ENCODE results near the gene ARHGEF7.

The ARHGEF7 gene

DNA sequence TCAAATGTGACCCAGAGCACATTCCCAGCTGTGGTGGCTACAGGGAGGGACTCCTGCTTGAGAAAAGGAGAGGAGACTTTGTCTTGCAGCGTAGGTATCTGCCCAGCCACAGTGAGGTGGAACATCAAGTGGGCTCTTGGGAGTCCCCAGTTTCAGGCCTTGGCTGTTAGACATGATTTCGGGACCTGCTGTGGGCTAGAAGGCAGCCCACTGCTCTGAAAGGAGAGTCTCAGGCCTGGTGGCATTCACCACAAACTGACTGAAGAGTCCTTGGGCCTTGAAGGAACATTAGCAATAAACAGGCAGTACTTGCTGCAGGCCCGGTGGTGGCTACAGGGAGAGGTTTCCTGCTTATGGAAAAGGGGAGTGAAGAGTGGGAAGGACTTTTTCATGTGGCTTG is 143.5 kb downstream of the ARHGEF7 start:
- DNase-seq: no peak

DNA sequence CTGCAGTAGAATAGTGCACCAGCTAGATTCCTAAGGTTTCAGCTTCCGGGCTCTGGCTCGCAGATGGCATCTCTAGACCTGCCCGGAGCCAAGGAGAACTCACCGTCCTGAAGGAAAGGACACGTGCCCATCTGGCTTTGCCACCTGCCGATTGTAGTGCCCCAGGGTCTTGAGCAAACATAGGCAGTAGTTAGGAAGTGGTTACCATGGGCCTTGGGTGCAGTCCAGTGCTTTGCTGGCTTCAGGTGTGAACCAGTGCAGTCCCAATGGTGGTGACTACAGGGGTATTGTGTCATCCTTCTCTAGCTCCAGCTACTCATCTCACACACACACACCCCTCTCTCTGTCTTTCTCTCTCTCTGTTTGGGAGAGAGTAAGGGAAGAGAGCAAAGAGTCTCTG is 143.9 kb downstream of the ARHGEF7 start:
- no peak for DNase-seq

DNA sequence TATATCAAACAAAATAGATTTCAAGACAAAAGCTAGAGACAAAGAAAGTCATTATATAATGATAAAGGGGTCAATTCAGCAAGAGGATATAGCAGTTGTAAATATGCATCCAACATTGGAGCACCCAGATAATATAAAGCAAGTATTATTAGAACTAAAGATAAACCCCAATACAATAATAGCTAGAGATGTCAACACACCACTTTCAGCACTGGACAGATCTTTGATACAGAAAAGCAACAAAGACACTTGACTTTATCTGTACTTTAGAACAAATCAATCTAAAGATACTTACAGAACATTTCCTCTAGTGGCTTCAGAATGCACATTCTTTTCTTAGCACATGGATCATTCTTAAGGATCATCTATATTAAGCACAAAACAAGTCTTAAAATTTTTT is 146.2 kb downstream of the ARHGEF7 start:
- no peak for DNase-seq

DNA sequence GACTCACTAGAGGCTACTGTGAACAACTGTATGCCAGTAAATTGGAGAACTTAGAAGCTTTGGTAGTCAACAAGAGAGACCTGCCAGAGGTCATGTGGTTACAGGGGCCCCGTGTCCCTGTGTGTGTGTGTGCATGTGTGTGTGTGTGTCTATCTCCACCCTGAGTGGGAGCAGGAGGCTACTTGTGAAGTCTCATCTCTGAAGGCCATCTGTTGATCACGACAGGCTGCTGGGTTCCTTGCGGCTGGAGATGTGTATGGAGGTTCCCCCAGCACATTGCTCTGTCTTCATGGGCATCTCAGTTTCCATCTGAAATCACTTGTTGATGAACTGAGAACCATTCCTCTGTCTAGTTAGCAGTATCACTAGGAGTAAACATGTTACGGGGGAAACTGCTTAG is 147.2 kb downstream of the ARHGEF7 start:
- DNase-seq: no peak

DNA sequence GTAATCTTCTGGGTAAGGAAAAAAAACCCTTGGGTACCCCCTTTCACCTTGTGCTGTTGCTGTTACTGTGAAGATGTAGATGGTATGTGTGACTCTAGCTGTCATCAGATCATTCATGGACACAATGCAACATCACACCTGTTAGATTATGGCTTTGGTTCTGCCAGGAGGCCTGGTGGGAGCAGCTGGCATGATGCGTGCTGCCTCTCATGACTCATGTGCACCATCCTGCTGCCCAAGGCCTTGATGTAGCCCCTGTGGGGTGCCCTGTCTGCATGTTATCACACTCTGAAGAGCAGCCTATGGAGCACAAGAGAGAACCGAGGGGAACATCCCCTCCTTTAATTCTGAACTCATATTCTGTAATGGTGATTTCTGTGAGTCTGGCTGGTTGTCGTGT is 147.6 kb downstream of the ARHGEF7 start:
- DNase-seq: no peak

DNA sequence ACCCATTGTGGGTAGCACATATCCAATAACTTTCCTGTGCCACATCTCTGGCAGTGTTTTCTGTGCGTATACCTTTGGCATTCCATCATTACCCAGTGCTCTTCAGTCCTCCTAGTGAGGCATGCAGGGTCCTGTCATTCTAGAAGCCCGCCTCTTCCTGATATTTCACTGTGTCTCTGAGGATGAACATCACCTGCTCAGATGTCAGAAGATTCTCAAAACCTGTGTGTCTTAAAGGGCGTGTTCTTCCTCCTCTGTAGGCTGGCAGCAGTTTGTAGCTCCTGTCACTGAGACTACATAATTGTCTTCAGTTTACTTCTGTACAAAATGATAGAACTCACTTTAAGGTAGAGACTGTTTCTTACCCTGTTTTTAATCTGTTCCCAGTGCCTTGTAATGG is 148.5 kb downstream of the ARHGEF7 start:
- no peak for DNase-seq

DNA sequence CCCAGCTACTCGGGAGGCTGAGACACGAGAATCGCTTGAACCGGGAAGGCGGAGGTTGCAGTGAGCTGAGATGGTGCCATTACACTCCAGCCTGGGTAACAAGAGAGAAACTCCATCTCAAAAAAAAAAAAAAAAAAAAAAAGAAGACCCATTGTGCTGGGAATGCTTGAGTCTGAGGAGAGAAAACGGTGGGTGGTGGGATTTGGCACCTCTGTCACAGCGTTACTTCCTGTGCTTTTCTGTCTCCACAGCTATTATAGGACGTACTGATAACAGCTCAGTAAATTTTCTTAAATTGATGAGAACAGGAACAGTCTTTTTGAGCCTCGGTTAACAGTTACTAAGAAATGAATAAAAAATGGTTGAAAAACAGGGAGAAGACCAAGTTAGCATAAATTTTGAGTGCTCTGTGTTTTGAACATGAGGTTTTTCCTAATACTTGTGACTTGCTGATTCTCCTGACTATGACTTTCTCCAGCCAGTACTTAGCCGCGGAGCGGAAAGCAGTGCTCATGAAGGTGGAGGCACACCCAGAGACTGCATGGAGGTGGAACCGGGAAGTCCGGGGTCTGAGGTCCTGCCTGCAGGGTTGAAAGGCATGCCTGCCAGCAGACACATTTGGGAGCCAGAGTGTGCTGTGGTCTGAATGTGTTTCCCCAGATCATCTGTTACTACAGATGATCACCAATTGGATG is 150.0 kb downstream of the ARHGEF7 start:
- DNase-seq: no peak

DNA sequence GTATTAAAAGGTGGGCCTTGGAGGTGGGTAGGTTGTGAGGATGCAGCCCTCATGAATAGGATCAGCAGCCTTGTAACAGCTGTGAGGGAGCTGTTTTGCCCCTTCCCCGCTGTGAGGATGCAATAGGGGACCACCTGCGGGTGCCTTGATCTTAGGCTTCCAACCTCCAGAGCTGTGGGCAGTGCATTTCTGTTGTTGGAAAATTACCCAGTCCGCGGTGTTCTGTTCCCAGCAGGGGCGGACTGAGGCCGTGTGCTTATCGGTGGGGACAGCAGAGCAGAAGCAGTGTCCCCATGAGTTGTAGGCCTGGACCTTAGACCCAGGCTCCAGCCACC is 150.6 kb downstream of the ARHGEF7 start:
- no peak for DNase-seq

DNA sequence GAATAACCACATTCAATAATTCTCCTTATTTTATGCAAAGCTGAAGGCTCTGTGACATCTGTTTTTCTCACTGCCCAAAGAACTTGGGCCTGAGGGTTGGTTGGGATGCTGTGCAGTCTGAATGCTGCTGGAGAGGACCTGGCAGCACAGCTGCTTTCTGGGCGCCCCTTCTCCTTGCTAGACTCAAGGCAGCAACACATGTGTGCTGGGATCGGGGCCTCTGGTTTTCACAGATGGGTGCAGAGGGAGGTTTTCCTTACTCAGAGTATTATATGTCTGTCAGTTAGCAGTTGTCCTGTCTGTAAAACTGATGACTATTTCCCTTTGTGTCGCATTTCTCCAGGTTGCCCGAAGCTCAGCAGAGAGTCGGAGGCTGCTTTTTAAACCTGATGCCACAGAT is 152.1 kb downstream of the ARHGEF7 start:
- DNase-seq: no peak

DNA sequence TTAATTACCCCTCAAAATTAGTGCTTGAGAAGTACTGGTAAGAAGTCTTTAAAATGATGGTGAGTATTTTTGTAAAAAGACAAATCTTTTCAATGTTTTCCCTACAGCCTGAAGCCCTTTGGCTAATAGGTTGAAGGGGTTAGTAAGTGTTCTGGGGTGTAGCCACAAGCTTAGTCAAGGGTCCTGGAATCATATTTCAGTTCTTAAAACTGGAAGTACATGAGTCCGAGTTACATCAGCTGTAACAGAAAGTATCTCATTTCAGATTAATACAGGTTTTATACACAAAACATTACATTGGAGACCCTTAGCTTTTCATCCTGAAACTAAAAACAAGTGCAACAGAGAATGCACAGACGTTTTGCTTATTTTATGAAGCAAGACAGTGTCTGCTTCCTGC is 152.7 kb downstream of the ARHGEF7 start:
- DNase-seq: no peak

DNA sequence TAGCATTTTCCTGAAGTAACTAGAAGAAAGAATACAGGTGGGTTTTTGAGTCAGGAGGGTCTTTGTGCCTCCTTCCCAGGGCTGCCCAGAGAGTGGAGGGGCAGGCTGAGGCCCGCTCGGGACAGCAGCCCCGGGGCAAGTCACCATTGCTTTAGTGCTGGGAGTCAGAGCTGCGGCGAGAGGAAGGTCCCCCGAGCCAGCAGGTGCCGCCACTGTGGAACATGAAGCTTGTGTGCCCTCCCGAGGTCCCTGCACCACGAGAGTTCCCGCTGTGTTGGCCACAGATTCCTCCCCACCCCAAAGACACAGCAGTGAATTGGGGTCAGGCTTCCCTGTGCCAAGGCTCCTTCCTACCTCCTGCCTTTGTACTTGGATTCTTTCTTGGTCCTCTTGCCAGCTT is 154.4 kb downstream of the ARHGEF7 start:
- DNase-seq: no peak

DNA sequence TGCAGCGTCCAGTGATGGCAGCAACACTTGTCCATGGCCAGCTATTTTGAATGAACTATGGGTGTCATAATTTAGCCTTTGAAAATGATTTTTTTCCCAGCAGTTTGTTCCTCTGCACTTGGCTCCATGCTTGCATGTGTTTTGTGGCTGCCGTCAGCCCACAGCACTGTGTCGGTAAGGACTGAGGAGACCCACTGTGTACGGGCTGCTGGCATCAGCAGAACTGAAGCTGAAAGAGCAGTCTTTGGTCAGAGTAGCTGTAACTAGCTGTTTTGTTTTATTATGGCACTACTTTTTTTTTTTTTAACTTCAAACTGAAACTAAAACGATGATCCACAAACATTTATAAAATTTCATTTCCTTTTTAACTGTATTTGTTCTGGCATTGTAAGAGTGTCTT is 155.0 kb downstream of the ARHGEF7 start:
- no peak for DNase-seq

DNA sequence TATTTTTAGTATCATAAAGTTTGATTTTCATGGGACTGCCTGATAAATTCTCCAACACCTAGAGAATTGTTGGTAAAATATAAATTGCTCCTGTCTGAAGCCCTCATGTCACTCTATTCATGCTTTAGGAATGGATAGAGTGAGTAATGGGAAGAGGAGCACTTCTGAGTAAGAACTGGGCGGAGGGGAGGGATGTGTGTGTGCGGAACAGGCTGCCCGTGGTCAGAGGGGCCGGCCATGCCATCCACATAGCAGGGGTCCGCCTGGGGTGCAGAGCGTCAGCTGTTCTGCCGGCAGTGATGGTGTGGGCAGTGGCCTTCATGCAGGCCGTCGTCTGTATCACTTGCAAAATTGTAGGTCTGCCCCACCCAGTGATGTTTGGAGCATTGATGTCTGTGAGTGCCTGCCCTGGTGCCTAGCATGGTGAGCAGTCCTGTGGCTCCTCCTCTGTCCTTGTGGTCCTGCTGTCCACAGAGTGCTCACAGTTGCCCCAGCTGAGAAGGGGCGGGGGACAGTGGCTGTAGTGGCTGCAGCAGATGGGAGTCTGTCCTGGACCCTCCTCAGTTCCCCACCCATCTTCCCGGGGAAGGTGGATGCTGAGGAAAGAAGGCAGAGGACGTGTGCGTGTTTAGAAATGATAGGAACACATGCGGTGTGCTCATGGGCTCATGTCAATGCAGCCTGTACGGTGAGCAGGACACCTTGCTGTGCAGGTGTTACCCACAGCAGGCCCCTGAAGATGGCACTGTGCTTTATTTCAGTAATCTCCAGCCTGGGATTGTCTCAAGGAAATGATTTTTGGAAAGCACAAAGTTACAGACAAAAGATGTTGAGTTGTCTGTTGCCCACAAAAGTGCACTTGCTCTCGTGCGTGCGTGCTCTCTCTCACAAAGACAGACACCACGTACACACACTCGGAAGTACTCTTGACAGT is 155.9 kb downstream of the ARHGEF7 start:
- no peak for DNase-seq

DNA sequence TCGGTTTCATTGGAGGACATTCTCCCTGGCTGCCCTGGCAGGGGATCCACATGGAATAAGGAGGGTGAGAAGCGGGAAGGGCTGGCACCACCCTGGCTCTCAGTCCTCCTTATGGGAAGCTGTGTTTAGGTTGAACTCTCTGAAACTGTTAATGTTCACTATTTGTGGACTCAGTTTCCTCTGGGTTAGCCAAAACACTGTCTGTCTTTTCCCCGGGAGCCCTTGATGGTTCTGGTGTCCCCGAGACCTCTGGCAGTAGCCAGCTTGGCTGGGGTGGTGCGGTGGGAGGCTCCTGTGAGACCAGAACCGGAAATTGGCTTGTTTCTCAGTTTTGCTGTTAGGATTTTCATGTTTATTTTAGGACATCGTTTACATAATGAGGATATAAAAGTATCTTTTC is 157.0 kb downstream of the ARHGEF7 start:
- no peak for DNase-seq

DNA sequence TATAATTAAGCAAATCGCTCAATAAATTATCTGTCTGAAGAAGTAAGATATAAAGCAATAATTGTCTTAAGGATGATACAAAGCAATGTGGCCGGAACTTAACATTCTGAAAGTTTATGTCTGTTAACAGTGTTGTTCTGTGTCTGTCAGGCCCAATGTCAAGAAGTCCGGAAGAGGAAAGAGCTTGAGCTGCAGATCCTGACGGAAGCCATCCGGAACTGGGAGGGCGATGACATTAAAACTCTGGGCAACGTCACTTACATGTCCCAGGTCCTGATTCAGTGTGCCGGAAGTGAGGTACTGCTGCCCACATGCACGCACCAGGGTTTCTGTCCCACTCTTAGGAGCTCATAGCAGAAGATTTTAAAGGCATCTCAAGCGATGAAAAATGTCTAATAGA is 160.3 kb downstream of the ARHGEF7 start:
- no peak for DNase-seq

DNA sequence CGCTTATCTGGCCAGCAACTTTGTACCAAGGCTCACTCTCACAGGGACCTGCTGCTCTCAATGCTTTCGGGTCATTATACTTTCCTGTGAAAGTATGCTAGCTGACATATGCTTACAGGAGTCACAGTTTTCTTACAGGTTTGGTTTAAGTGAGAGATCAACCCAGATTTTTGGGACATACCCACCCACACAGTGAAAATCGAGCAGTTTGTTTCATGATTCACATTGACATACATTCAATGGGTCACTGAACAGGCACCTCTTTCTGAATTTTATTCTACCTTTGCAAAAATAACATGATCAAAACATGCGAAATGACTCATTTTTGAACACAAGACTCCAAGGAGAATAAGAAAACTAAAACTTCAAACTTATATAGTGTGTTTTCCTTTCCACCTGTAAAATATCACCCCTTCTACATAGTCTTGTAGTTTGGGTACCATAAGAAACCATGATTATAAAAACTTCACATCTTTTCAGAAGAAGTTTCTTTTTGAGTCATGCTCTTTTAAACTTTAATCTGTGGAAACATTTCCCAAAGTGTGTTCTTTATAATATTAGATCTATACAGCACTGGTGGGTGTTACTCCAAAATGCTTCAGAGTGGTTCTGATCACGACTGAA is 161.0 kb downstream of the ARHGEF7 start:
- no peak for DNase-seq

DNA sequence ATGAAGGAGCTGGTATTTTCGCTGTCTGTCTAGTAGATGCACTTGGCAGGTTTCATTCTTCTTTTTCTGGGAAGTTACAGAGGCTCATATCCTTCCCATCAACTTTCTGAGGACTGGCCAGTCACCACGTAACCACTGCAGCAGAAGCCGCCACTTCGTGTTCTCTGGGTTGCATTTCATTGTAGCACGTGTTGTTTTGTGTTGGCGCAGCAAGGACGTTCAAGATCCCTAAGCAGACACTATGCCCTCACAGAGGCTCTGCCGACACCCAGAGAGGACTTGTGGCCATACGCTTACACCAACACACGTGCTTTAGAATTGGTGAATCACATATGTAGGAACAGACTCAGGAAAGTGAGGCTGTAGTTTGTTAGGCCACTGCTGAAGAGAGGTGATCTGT is 163.1 kb downstream of the ARHGEF7 start:
- DNase-seq: no peak

DNA sequence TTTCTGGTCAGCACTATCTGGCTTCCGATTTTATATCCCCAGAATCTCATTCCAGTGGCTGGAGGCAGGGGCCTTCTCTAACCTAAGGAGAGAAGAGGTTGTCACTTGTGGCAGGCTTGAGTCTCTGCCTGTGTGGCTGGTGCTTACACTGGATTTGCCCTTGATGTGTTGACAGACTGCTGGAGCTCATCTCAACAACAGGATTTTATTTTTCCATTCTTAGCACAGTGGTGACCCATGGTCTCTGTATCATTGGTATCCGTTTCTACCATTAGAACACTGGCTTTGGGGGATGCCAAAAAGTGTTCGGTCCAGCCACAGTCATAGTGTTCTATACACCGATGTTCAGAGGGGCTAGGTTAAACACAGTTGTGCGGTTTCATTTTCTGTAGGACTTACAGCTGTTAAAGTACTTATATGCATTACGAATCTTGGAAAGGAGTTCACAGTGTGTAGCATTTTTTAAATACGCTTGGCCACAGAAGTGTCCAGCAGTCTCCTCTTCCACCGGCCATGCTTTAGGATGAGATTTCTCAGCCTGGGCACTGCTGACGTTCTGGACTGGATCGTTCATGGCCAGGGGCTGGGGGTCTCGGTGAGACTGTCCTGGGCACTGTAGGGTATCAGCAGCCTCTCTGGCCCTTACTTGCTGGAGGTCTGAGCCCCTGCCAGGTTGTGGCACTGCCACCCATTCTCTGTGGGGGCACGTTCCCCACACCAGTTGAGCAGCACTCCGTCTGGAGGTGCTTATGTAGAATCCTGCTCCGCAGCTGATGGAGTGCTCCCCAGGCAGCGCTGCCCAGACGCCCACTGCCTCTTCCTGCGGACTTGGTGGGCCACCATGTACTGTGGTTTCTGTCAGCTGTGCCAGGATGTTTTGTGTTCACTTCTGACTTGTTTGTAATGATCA is 163.9 kb downstream of the ARHGEF7 start:
- DNase-seq: no peak

DNA sequence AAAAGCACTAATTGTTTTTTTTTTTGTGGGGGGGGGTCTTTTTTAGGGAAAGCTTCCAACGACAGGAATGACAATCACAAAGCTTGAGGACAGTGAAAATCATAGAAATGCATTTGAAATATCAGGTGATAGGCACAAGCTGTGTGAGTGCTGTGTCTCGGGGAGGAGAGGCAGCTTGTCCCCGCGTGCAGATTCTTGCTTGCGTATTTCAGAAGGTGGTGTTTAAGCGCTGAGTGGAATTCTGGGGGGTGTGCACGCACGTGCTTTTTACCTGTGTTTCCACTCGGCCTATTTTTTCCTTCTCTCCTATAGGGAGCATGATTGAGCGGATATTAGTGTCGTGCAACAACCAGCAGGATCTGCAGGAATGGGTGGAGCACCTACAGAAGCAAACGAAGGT is 165.1 kb downstream of the ARHGEF7 start:
- DNase-seq: no peak

DNA sequence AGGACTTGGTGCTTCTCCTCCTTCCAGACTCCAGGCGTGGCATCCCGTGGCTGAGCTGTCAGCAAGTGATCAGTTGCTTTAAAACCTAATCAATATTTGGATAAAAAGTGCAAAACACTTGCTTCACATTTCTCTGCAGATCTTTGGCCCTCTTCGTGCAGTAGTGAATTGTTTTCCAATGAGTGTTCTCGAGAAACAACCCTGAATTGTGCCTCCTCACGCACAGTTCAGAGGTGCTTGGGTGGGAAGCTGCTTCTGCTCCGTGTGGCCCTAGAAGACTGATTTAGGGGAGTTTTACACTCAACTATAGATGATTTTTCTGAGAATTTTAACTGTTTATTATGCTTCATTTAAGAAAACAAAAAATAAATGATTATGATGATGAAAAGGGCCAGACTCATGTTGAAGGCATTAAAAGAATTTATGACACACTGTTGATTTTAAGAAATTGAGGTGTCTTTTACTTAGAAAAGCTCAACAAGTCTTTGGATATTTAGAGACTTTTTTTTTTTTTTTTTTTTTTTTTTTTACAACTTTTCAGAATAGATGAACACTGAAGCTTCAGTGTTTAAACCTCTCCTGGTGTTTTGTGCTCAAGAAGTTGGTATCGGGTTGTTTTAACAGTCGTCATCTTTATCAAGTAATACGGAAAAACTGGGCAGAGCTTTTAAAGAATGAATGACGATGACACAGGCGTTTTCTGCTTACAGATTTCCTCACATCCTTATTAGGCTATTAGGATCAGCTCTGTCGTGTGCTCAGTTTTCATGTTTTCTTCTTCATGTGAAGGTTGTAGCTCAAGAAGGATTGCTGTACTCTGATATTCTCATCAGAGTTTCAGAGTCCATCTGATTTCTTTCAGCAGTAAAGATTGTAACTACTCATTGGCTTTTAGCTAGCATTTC is 165.8 kb downstream of the ARHGEF7 start:
- no peak for DNase-seq

DNA sequence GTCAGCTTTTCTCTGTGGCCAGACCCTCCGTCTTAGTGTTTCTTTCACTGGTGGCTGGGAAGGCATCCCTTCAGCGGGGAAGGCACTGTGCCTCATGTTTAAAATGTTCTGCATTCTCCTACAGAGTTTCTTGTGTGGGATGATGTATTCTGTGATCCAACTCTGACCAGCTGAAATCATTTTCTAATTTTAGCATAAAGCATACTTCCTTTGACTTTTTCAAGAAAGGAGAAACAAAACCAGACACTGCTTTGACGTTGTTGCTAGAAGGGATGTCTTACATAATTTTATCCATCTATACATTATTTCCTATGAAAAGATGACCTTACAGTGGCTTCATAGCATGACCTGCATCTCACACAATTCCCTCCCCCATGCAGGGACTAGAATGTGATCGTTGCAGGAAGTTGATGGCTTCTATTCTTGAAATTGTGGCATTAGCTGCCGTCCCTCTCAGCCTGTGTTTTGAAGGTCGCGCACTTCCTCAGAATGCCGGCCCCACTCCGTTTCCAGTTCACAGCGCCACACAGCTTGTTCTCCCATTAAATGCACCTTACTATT is 166.7 kb downstream of the ARHGEF7 start:
- DNase-seq: no peak

DNA sequence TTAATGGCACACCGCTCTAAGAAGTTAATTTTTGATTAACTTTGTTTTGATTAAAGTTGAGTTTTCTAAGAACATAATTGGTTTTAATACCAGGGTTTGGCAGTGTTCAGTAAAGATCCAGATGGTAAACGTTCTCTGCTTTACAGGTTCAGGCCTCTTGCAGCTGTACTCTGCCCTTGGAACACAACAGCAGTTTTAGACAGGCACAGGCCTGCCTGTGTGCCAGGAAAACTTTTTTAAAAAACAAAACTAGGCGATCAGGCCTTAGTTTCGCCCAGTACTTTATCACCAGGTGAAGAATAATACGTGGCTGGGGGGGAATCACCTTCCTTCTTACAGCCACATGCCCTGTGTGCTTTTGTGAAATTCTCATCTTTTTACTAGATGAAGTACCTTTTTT is 167.3 kb downstream of the ARHGEF7 start:
- DNase-seq: no peak
